NCI-H2107 (cell line): ENCODE data around the gene LMAN2.
"Not testable (repeated sequence)": the region's sequence is repeated elsewhere in the genome, so short reads cannot be mapped to it uniquely, and the experiment has no call there.

Experiments
- DNase-seq: peaks from one replicate; lab custom pipeline; 2025; lab: John Stamatoyannopoulos, UW

Gene LMAN2

GRCh38 chr5:177346820-177347219, 4.6 kb downstream of the LMAN2 start:
- DNase-seq: no peak

GRCh38 chr5:177344891-177345290, 6.6 kb downstream of the LMAN2 start:
- DNase-seq: no peak

- DNase-seq: no peak
Observed at GRCh38 chr5:177343777-177344176, 7.7 kb downstream of the LMAN2 start.

GRCh38 chr5:177343000-177343399, 8.5 kb downstream of the LMAN2 start:
- not testable (repeated sequence) for DNase-seq

- no peak for DNase-seq
Observed at GRCh38 chr5:177339107-177339638, 12.3 kb downstream of the LMAN2 start.

- DNase-seq: no peak
Observed at GRCh38 chr5:177338251-177339106, 13.0 kb downstream of the LMAN2 start.

DNA sequence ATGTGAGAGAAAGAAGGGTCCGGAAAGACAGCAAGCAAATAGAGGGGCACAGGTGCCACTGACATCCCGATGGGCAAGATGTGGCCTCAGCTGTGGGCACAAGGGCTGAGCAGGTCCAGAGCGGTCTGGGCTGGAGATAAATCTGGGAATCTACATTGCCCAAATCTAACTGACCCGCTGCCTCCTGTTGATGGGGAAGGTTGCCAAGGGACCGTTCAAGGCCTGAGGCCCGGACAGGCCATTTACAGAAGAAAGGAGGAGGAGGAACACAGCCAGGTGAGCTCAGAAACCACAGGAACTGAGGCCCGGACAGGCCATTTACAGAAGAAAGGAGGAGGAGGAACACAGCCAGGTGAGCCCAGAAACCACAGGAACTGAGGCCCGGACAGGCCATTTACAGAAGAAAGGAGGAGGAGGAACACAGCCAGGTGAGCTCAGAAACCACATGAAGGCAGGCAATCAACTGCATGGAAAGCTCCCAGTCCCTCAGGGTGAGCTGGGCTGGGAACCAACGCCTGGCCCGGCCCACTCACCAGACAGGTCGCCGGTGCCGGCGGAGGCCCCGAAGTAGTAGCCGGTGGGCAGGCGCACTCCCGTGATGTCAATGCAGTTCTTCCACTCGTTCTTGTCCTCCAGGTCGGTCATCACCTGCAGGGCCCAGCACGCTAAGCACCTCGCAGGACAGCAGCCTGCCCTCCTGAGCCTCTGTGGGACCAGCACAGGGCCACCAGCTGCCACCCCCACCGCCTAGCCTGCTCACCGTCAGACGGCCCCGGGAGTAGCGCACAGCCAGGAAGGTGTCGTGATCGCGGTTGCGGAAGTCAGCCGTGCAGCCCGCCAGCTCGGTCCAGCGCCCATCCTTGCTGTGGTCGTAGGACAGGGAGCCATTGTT, 14.6 kb downstream of the LMAN2 start:
- DNase-seq: no peak

GRCh38 chr5:177336112-177336511, 15.4 kb downstream of the LMAN2 start:
- DNase-seq: no peak

- no peak for DNase-seq
Observed at GRCh38 chr5:177335701-177336065, 15.8 kb downstream of the LMAN2 start.

DNA sequence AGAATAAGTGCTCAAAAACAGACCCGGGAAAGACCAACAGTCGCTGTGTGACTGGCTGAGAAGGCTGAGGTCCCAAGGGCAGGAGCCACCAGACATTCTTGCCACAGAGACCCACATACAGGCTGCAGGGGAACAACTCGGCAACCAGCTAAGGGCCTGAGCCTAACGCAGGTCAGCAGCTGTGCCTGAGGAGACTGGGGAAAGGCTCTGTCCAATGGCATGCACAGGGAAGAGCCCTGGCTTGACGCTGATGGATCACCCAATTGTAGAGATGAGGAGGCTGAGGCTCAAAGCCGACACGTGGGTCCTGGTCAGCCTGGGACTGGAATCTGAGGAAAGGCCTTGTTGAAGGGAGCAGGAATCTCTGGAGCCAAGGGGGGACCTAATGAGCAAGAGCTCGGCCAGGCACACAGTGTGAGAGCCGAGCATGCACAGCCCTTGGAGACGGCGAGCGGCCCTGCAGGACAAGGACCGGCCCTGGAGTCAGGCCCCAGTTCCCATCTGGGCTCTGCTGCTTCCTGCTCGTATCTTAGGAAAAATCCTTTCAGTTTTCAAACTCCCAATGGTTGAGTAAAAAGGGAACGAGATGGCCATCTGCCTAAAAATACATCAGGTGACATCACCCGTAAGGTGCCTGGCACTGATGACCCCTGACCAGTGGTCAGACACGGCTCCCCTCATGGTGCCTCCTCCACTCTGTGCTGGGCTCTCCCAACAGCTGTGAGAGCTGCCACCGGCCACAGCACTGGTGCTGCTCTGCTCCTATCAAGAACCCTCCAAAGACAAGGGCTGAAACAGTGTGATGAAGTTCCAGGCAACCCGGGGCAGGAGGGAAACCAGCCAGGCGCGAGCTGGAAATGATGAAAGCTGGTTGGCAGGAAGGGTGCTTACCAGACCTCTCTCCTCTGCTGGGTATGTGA, 16.4 kb downstream of the LMAN2 start:
- no peak for DNase-seq

GRCh38 chr5:177334155-177334551, 17.3 kb downstream of the LMAN2 start:
- no peak for DNase-seq

DNA sequence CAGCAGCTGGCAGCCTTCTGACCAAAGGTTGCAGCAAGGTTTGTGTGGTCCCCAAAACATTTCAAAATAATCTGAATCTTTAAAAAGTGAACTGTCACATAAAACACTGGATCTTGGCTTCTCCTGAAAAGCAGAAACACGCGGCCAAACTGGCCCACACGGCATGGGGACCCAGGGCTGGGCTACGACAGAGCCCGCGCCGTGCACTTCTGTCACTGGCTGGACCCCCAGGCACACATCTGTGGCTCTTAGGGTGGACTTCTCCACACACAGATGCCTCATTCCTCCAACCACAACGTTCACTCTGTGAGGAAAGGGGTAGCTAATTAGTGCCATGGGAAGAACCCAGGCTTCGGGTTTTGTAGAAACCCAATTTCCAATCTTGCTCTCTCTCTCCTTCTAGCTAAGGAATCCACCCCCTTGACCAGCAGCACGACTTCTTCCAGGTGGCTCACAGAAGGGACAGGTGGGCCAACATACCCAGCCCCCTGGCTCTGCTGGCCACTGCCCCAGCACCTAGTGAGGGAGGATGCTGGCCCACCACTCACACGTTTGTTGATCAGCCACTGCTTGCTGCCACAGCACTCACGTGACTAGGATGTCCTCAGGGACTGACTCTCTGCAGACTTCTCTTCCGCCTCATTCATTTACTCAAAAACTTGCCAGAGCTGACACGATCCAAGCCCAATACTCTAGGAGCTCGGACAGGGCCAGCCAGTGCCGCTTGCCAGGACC, 17.9 kb downstream of the LMAN2 start:
- no peak for DNase-seq

- DNase-seq: no peak
Observed at GRCh38 chr5:177332896-177333260, 18.6 kb downstream of the LMAN2 start.

DNA sequence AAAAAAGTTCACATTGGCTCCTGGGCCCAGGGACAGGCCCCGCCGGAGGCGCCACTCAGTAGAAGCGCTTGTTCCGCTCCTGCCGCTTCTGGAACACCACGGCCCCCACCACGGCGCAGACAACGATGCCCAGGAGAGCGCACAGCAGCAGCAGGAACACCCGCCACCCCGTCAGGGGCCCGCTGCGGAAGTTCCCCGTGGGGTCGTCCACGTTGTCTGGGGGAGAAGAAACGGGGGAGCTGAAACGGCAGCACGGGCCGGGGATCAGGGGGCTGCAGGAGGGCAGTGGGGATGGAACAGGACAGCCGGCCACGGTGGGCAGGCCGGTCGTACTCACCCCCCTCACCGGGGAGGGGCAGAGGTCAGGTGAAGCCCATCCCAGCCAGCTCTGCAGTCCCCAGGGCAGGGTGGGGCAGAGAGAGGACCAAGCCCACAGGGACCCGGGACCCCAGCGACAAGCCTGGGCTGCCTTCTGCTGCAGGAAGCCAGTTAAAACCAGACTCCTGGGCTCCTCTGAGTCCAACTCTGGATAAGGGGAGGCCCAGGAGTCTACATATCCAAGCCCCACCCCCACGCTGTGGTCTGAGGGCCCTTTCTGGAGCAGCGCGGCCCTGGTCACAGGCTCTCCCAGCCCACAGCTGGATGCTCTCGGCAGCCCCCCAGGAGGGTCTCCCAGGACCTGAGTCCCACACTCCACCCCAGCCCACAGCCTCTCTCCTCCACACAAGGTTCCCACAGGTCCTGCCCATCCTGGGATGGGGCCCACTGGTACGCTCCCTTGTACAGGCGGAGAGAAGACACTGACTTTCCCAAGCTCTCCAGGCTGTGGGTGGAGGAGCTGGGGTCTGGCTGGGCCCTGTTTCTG, 19.2 kb downstream of the LMAN2 start:
- DNase-seq: no peak

DNA sequence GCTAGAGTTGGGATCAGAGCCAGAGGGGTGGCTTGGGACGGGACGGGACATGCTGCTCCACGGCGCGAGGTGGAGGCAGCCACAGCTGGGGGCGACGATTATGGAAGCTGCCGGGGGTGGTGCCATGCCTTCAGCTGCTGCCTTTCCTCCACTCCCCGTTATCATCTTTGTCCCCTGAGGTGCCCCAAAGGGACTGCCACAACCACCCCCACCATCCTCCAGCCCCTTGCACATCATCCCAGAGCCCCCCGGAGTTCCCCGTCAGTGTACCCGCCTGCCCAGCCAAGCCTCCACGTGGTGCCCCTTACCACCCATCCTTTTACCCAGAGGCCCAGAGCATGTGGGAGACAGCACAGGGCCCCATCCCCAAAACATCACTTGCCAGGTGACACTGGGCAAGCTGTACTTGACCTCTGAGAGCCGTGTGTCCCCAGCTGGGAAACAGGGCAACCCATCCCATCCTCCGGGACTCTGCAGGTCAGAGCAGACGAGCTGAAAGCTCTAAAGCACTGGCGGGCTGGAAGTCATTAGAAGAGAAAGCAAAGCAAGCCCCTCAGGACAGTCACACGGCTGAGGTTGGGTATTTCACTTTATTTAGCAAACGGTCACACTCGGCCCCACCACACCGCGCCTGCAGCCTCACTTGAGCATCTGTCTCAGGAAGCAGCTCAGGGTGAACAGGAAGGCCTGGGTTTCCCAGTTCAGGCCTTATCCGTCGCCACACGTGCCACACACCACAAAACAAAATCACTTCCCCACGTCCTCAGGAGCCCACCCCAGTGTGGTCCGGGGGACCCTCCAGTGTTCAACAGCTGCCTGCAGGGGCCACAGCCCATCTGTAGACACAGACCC, 20.3 kb downstream of the LMAN2 start:
- DNase-seq: no peak

- no peak for DNase-seq
Observed at GRCh38 chr5:177329883-177330282, 21.6 kb downstream of the LMAN2 start.

DNA sequence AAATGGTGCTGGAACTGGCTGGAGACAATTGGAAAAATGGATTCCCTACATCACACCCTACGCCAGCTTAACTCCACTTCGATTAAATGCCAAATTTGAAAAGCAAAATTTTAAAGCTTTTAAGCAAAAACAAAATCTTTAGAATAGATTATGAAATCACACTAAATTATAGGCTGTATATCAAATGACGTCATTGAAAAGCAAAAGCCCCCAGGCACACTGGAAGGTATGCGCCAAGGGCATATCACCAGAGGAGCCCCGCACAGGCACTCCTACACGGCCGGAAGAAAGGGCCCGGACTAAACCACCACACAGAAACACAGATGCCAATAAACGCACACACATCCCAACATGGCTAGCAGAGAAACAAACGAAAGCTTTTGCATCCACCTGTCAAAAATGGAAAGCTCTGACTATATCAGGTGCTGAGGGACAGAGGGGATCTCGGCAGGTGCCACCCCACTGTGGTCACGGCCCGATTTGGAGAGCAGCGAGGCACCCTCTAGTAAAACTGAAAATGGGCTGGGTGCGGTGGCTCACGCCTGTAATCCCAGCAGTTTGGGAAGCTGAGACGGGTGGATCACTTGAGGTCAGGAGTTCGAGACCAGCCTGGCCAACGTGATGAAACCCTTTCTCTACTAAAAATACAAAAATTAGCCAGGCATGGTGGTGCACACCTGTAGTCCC, 22.8 kb downstream of the LMAN2 start:
- no peak for DNase-seq
